Activated gamma-delta T cell treated with Interleukin-2 at 50 U/mL for 16 hours (primary cell): ENCODE results near the gene CPS1.

ENCODE experiments used
- DNase-seq: peaks from one replicate; pipeline ENCODE4 v3.0.0-alpha.2; 2020

The CPS1 gene

DNA sequence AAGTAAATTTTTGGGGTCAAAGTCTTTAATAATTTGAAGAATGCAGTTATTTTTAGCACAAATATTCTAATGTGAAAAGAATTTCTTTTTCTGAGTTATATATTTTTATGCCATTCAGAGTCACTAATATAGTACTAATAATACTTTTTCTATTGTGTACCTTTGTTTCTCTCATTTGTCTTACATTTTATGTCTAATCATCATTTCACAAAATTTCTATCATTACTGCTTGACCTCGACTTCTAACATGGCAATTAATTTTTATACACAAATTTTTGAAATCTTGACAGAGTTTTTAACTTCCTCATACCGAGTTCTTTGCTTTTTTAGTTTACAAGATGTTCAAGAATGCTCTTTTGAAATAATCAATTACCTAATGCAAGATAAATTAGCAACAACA is 8.4 kb upstream of the CPS1 start:
- no peak for DNase-seq

- DNase-seq = no peak
Measured at GRCh38 chr2:210548878-210549384, 7.5 kb upstream of the CPS1 start.

DNA sequence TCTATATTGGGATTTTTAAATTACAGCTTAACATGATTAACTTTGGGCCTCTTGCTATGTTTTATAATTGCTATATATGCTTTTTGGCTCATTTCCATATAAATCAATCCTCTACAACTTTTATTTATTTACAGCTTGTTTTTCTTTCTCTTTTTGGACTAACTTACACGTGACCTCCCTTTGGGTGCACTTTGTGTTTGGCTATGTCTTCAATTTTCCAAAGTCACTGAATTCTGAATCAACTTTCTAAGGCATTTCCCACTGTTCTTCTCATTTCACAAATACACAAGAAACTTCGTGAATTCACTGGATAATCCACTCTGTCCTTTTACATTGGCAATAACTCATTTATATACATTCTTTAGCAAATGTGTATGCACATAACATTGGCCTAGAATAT is 5.4 kb upstream of the CPS1 start:
- no peak for DNase-seq

- no peak for DNase-seq
Measured at GRCh38 chr2:210553373-210553772, 3.0 kb upstream of the CPS1 start.

GRCh38 chr2:210555555-210555954 is 844 bp upstream of the CPS1 start:
- no peak for DNase-seq

- no peak for DNase-seq
Measured at GRCh38 chr2:210557721-210558120, 1.3 kb downstream of the CPS1 start.

DNA sequence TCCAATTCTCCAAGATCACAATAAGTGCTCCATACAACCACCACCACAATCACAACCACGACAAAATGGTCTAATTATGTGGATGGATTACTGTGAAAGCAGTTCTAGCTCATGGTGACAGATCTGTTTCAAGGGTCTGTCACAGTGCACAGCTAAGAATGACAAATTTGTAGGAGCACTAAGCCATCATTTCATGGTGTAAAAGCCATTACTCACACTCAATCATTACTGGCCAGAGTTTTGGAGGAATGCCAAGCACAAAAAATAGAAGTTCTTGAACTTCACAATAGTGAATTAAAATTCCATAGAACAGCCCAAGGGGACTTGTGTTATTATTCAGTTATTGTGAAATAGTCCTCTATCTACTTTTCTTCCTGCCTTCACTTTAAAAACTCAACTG is 2.3 kb downstream of the CPS1 start:
- no peak for DNase-seq

DNA sequence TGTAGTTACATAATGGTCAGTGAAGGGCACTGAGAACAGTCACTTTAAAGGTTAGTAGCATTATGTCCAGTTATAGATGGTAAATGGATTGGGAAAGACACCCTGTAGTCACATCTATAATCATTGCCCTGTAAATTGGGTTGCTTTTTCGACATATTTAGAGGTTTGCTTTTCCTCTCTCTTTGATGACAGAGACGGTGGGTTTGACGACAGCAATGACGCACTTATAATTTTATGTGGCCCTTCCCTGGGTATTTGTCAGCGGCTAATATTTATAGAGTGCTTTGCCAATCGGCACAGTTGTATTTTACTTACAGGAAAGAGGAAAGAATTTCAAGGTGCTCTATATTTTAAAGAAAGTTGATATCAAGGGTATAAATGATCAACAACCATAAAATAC is 2.8 kb downstream of the CPS1 start:
- no peak for DNase-seq

GRCh38 chr2:210561475-210561874 is 5.1 kb downstream of the CPS1 start:
- no peak for DNase-seq

DNA sequence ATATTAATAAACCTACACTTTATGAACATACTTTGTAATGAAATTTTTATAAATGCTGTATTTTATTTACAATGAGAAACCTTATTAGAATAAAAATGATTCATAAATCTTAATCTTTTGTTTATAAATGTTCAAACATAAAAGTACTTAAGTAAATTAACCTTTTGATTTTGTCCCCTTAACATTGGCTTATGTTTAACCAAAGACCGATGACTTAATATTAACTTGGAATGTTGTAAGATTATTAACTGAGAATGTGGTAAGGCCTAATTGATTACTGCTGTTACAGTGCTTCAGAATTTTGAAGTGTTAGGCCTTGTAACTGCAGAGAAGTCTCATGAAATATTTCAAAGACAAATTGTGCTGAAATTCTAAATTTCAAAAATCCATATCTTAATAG is 5.7 kb downstream of the CPS1 start:
- DNase-seq = no peak

DNA sequence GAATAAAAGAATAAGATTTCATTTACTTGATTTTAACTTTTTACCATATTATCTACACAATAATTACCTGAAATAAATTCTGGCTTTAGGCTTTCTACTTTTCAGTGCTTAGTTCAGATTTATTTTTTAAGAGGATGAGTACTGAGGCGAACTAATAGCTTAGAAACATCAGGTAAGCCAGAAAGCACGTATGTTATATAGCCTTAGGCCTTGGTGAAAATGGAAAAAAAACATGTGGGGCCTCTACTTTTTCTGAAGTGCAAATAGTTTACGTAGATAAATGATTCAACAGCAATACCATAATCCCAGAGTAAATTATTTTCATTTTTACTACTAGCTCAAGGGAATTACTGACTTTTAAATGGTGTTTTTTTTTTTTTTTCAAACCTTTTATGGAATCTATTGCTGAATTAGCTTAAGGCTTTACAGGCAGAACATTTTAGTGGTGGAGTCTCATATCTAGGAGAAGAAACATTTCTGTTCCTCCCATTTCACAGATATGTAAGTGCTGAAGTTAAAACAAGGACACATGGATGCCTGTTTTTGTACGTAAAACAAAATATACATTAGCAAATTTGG is 6.2 kb downstream of the CPS1 start:
- no peak for DNase-seq

- DNase-seq = no peak
Measured at GRCh38 chr2:210567279-210567678, 10.9 kb downstream of the CPS1 start.

DNA sequence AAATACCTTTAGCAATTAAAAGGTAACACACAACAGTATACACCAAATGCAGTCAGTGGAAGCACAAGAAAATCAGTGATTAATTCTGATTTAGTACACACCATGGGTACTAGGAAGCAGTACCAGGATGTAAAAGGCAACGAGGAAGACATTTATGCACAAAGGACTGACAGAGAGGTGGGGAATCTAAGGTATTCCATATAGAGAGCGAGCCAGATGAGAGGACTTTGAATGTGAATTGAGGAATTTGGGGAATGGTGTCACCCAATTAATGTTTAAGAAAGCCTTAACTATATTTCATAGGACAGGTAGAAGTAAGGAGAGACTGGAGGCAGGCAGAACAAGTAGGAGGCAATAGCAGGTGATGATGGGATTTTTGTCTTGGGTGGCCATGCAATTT is 11.7 kb downstream of the CPS1 start:
- no peak for DNase-seq

GRCh38 chr2:210577263-210578071 is 21.1 kb downstream of the CPS1 start:
- no peak for DNase-seq

- DNase-seq = no peak
Measured at GRCh38 chr2:210584834-210585233, 28.4 kb downstream of the CPS1 start.

- DNase-seq = no peak
Measured at GRCh38 chr2:210586381-210586780, 30.0 kb downstream of the CPS1 start.

DNA sequence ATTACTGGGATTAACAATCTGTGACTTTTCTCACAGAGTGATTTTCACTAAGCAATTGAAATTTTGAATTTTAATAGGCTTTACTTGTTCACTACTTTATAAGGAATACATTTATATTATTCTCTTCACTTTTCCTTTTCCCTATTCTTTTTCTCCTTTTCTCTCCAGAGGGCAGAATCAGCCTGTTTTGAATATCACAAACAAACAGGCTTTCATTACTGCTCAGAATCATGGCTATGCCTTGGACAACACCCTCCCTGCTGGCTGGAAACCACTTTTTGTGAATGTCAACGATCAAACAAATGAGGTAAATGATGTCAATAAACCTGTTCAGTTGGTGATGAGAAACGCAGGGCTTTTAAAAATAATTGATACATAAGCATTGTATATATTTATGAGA is 35.3 kb downstream of the CPS1 start:
- no peak for DNase-seq

DNA sequence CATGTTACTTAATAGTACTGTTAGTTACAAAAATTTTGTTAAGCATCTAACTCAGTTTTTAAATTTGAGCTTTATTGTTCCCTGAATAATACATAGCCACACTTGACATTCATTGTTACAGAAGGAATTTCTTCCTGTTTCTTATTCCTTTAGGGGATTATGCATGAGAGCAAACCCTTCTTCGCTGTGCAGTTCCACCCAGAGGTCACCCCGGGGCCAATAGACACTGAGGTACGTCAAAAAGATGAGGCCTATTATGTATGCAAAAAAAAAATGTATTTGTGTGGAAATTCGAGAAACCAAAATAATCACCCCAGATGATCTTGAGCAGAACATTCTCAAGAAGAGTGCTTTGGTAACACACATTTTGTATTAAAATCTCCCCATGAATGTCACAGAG is 36.3 kb downstream of the CPS1 start:
- DNase-seq = no peak

DNA sequence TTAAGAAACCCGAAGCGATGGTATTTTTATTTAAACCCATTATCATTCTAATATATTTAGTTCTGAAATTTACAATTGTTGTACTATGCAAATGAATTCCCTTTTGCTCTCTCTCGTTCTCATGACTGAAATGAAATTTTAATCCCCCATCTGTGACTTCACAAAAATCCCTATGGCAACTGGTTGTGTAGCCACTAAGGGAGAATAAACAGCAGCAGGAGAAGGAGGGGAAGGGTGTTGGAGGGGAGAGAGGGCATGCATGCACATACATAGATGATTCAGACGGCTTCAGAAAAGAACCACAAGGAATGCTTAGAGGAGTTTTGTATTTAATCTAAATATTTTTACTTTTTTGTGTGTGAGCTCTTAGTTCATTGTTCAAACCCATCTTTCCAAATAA is 36.8 kb downstream of the CPS1 start:
- no peak for DNase-seq

DNA sequence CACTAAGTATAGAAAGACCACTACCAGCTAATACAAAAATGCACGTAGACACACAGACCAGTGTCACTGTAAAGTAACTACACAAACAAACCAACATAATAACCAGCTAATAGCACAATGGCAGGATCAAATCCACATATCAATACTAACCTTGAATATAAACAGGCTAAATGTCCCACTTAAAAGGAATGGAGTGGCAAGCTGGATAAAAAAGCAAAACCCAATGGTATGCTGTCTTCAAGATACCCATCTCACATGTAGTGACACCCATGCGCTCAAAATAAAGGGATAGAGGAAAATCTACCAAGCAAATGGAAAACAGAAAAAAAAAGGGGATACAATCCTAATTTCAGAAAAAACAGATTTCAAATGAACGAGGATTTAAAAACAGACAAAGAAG is 41.8 kb downstream of the CPS1 start:
- DNase-seq = no peak

DNA sequence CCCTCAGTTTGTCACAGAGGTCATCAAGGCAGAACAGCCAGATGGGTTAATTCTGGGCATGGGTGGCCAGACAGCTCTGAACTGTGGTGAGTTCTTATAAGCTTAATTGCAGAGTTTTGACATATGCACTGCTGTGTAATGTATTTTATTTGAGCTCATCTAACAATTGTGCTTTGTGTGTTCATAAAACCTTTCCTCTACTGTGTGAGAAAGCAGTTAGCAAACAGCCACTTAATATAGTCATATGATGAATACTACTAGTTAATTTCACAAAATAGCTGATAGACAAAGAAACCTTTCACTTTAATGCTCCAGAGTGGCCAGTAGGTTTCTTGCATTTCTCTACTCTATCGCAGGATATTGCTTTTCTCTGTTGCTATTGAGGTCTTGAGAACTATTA is 43.1 kb downstream of the CPS1 start:
- no peak for DNase-seq

DNA sequence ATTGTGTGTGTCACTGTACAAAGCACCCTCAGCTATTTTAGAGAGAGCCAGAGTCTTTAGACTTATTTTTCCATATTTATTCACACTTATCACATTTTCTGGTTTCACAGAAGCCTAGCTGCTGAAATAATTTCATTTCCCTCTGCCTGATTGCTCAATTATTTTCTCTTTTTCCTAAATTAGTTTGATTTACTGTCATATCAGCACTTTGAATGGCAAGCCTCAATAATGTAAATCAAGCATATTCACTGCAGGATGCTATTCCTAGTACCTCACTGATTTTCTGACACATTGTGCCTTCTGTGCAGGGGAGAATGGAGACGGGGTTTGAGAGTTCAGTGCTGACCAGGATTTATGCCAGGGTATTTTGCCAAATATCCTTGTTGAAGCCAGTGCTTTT is 48.3 kb downstream of the CPS1 start:
- DNase-seq = no peak

- no peak for DNase-seq
Measured at GRCh38 chr2:210606001-210606400, 49.6 kb downstream of the CPS1 start.

DNA sequence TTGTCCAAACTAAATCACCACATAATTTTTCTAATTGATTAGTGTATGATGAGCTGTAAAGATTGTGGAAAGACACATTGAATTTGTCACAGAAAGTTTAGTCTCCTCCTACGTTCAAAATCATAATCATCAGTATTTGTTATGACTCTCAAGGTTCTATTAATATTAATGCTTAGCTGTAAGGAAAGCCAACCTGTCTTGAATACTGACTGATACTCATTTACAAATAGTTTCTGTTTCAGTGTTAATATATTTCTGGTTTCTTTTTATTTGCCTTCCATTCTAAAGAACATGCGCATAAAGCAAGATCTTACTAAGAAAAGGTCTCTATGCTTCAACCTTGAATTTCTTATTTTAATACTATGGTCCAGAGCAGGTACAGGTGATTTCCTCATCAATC is 55.1 kb downstream of the CPS1 start:
- no peak for DNase-seq

- no peak for DNase-seq
Measured at GRCh38 chr2:210616074-210616473, 59.7 kb downstream of the CPS1 start.
